SH-SY5Y (cell line): Measurements from ENCODE around the gene ABCA1.

Experiments
- GATA2 ChIP-seq: IDR thresholded peaks from 2 replicates; pipeline ENCODE4 v1.6.1; 2011; ENCODE audit warnings: mild to moderate bottlenecking, low read depth, low read length
- GATA3 ChIP-seq: IDR thresholded peaks from 2 replicates; pipeline ENCODE4 v1.6.1; 2011; ENCODE audit warnings: low read depth, mild to moderate bottlenecking, low read length, moderate library complexity

DNA sequence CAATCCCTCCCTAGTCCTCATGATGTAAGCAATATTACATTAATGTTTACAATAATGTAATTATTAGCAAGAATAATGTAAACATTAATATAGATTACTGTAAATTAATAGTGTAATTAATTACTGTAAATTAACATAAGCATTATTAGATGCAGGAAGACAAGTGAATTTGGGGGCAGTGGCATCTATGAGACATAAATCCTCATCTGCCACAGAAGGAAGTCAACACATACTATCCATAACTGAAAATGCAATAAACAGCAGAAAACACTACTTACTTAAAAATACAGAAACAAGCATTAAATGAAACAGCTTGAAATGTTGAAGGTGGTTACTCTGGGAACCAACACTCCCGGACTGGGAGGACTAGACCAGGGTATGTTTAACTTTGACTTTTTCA is 181.2 kb downstream of the ABCA1 start:
- TF ChIP-seq GATA2 (no peak), GATA3 (no peak)
